ENCODE results near the gene SLAMF1. TPM values are rescaled to one million over a fixed set of nuclear protein-coding genes. Genes with fewer than 3 reads are reported as not detected.

The SLAMF1 gene
- total RNA-seq, 4 donors from 2014 or later: 0.09 to 0.26 TPM; not detected in 2

DNA sequence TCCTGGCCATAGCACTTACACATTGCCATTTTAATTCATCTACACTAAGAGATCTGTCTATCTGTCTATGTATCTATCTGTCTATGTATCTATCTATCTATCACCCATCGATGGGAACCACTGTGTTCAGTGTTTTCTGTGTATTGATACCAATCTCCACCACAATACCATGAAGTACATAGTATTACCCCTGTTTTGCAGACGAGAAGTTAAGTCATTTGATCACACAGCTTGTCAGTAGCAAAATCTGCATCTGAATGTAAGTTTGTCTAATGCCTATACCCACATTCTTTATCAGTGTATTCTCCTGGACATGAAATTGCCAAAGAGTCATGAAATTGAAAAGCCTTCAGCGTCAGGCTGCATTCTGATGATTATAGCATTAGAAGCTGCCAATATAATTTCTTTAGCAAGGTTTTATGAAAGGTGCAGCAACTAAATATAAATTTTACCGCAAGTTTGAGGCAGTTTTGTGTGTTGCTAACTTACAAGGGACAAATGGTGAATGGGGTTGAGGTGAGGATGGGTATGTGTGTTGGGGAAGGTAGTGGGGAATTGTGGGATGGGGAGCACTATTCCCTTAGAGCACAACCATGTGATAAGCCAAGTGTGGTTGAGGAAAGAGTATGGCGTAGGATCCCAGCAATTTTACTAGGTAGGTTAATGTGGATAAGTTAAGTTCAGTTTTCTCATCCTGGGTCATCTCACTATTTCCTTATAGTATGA is 24.2 kb downstream of the SLAMF1 start:
- DNase-seq: no peak
- no peaks in the 10 kb centered on the region for H3K9me3 ChIP-seq
- no peaks in the 10 kb centered on the region for H3K27me3 ChIP-seq
- H3K27ac ChIP-seq: no peak overlapping the region
- no peaks in the 10 kb centered on the region for H3K36me3 ChIP-seq
- H3K4me3 ChIP-seq: no peak overlapping the region
- no peak for TF ChIP-seq POLR2A (IDR thresholded peaks at IDR 0.05)
- TF ChIP-seq, protein P1, sequence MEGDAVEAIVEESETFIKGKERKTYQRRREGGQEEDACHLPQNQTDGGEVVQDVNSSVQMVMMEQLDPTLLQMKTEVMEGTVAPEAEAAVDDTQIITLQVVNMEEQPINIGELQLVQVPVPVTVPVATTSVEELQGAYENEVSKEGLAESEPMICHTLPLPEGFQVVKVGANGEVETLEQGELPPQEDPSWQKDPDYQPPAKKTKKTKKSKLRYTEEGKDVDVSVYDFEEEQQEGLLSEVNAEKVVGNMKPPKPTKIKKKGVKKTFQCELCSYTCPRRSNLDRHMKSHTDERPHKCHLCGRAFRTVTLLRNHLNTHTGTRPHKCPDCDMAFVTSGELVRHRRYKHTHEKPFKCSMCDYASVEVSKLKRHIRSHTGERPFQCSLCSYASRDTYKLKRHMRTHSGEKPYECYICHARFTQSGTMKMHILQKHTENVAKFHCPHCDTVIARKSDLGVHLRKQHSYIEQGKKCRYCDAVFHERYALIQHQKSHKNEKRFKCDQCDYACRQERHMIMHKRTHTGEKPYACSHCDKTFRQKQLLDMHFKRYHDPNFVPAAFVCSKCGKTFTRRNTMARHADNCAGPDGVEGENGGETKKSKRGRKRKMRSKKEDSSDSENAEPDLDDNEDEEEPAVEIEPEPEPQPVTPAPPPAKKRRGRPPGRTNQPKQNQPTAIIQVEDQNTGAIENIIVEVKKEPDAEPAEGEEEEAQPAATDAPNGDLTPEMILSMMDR (IDR thresholded peaks at IDR 0.05): no peak
- H3K4me1 ChIP-seq: no peaks in the 10 kb centered on the region
- intact Hi-C loops (cut with DNase I; ENCODE audit: low total_unique reads): no loop called here

DNA sequence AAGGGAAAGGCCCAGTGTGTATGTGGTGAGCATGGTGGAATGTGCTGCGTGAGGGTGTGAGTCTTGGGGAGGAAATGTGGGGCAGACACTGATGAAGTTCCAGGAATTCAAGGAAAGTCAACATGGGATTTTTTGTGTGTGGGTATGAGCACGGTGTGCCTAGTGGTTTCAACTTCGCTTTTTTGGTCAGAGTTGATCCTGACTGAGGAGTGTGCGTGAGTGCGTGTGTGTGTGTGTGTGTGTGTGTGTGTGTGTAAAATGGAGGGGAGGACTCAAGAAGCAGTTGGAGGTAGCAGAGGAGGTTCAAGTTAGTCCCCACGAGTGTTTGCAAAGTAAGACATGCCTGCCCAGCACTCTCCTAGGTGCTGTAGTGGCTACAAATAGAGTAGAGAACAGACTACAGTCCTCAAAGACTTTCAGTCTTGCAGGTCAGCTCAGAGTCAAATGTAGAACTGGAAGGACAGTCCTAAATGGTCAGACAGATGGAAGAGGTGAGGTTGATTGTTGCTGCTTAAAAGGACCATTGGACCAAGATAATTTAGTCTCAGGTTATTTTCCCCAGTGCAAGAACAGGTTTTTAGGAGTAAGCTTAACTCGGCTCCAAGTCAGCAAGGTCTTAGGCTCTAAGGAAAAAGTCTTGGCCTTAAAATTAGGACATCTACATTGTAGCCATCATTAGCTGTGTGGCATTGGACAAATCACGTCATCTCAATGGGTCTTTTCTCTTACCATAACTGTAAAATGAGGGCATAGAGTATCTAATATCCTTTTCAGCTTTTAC is 25.0 kb downstream of the SLAMF1 start:
- intact Hi-C loops (cut with DNase I; ENCODE audit: low total_unique reads): no loop called here
- Histone ChIP-seq H3K27me3 (no peaks in the 10 kb centered on the region), H3K9me3 (no peaks in the 10 kb centered on the region), H3K4me1 (no peaks in the 10 kb centered on the region), H3K4me3 (no peak overlapping the region), H3K27ac (no peak overlapping the region), H3K36me3 (no peaks in the 10 kb centered on the region)
- TF ChIP-seq POLR2A (IDR thresholded peaks at IDR 0.05): no peak
- TF ChIP-seq, protein P1 (IDR thresholded peaks at IDR 0.05): no peak
- no peak for DNase-seq

DNA sequence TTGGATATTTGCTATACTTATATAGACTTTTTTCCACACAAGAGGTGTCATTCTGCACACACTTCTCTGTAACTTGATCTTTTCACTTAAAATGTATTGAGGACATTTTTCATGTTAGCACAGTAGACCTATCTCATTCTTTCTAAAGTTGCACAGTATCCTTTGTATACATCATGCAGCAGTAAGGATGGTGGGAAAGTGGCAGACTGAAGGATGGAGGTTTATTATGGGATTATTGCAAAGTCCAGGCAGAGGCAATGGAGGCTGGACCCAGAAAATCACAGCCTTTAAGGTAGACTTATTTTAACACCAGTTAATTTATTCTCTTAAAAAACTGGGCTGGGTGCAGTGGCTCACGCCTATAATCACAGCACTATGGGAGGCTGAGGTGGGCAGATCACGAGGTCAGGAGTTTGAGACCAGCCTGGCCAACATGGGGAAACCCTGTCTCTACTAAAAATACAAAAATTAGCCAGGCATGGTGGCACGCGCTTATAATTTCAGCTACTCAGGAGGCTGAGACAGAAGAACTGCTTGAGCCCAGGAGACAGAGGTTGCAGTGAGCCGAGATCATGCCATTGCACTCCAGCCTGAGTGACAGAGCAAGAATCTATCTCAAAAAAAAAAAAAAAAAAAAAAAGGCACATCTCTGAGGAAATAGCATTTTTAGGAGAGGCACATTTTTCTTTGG is 25.8 kb downstream of the SLAMF1 start:
- no peak overlapping the region for H3K27ac ChIP-seq
- intact Hi-C loops (cut with DNase I; ENCODE audit: low total_unique reads): no loop called here
- no peak for DNase-seq

GRCh38 chr1:160619742-160620277 is 27.0 kb downstream of the SLAMF1 start:
- no peaks in the 10 kb centered on the region for H3K9me3 ChIP-seq
- intact Hi-C loops (cut with DNase I; ENCODE audit: low total_unique reads): no loop called here
- no peaks in the 10 kb centered on the region for H3K27me3 ChIP-seq
- H3K4me1 ChIP-seq: no peaks in the 10 kb centered on the region
- no peak overlapping the region for H3K4me3 ChIP-seq
- no peak for DNase-seq
- TF ChIP-seq, protein P1 (IDR thresholded peaks at IDR 0.05): no peak
- TF ChIP-seq POLR2A (IDR thresholded peaks at IDR 0.05): no peak
- H3K27ac ChIP-seq: no peak overlapping the region
- H3K36me3 ChIP-seq: no peaks in the 10 kb centered on the region

More for the DNA sequence above, 25.8 kb downstream of the SLAMF1 start:
- no peaks in the 10 kb centered on the region for H3K9me3 ChIP-seq
- H3K4me3 ChIP-seq: no peak overlapping the region
- TF ChIP-seq, protein P1 (IDR thresholded peaks at IDR 0.05): no peak
- no peak for TF ChIP-seq POLR2A (IDR thresholded peaks at IDR 0.05)
- no peaks in the 10 kb centered on the region for H3K36me3 ChIP-seq
- no peaks in the 10 kb centered on the region for H3K4me1 ChIP-seq
- H3K27me3 ChIP-seq: no peaks in the 10 kb centered on the region

Measured in uterus (tissue), 4 donors.